H1 (cell line): ENCODE data around the gene SPATA32. TPM values are rescaled to one million over a fixed set of nuclear protein-coding genes. Genes with fewer than 3 reads are reported as not detected.

Experiments
- CTCF ChIA-PET: fragments of 300-600 bp; sonication (Branson Sonifier 250); formaldehyde crosslinking; loops from one replicate; lab custom pipeline; 2021; ENCODE audit not compliant: partially characterized antibody; lab: Charles Lee
- POLR2A ChIA-PET: fragments of 300-600 bp; sonication (Branson Sonifier 250); formaldehyde crosslinking; loops from one replicate; lab custom pipeline; 2021; ENCODE audit warnings: inconsistent platforms; ENCODE audit not compliant: partially characterized antibody; lab: Charles Lee
- DNase-seq, 2 experiments: peaks; one replicate each; pipeline versions ENCODE4 v3.0.0 to v3.0.0-alpha.2; 2010 to 2022; ENCODE audit warnings: low spot score in 2 of 2, low read depth in 1 of 2, mixed read lengths in 1 of 2
- FAIRE-seq: peaks from 2 replicates; lab custom pipeline; 2011; peaks lifted over from hg19 to GRCh38; lab: Jason Lieb, UNC
- H2AFZ ChIP-seq: 2 replicates; pipeline ENCODE4 v1.8.1; 2012; ENCODE audit warnings: low read length, inconsistent platforms
- H2AK5ac ChIP-seq: 2 replicates; pipeline ENCODE4 v1.6.1; 2013; ENCODE audit warnings: low read depth, low read length
- H2BK120ac ChIP-seq: replicated peaks from 2 replicates; pipeline ENCODE3; 2013; ENCODE audit warnings: low read depth, low read length, inconsistent platforms
- H2BK12ac ChIP-seq: 2 replicates; pipeline ENCODE4 v1.6.1; 2013; ENCODE audit warnings: low read depth, low read length
- H2BK15ac ChIP-seq: 2 replicates; pipeline ENCODE4 v1.6.1; 2013; ENCODE audit warnings: low read length
- H2BK20ac ChIP-seq: 2 replicates; pipeline ENCODE4 v1.6.1; 2013; ENCODE audit warnings: low read length
- H2BK5ac ChIP-seq: 2 replicates; pipeline ENCODE4 v1.6.1; 2013; ENCODE audit warnings: low read depth, low read length
- H3K14ac ChIP-seq: 2 replicates; pipeline ENCODE4 v1.6.1; 2013; ENCODE audit warnings: inconsistent platforms; ENCODE audit not compliant: insufficient read length
- H3K18ac ChIP-seq: 2 replicates; pipeline ENCODE4 v1.6.1; 2013; ENCODE audit warnings: low read length; ENCODE audit errors: extremely low read depth
- H3K23ac ChIP-seq: 2 replicates; pipeline ENCODE4 v1.6.1; 2013; ENCODE audit warnings: inconsistent platforms; ENCODE audit not compliant: insufficient read length
- H3K23me2 ChIP-seq: 2 replicates; pipeline ENCODE4 v1.6.1; 2013; ENCODE audit warnings: low read depth, low read length
- H3K27ac ChIP-seq: 2 replicates; pipeline ENCODE4 v1.6.1; 2011; ENCODE audit warnings: low read depth, low read length, inconsistent platforms
- H3K27me3 ChIP-seq, 4 experiments: replicated peaks in 1 of 4; 1 replicate in 1 of 4; 2 replicates in 3 of 4; pipeline versions ENCODE4 v1.6.1 to v1.8.1; 2011 to 2013; ENCODE audit warnings: low read length in 3 of 4, mild to moderate bottlenecking in 3 of 4, inconsistent platforms in 2 of 4, mixed read lengths in 2 of 4, moderate library complexity in 1 of 4; ENCODE audit not compliant: control insufficient read depth in 3 of 4, insufficient read depth in 3 of 4; ENCODE audit errors: extremely low read depth in 1 of 4
- H3K36me3 ChIP-seq, 4 experiments: 2 replicates each; pipeline versions ENCODE4 v1.6.1 to v1.8.1; 2011 to 2013; ENCODE audit warnings: mild to moderate bottlenecking in 4 of 4, low read length in 3 of 4, moderate library complexity in 2 of 4, control low read depth in 1 of 4, inconsistent platforms in 1 of 4; ENCODE audit not compliant: insufficient read depth in 4 of 4, control insufficient read depth in 2 of 4
- H3K4ac ChIP-seq: replicated peaks from 2 replicates; pipeline ENCODE3; 2013; ENCODE audit warnings: low read length, low read depth, mixed read lengths, inconsistent platforms; ENCODE audit not compliant: insufficient read length
- H3K4me1 ChIP-seq, 4 experiments: replicated peaks in 1 of 4; 1 replicate in 1 of 4; 2 replicates in 3 of 4; pipeline versions ENCODE4 v1.6.1 to v1.8.1; 2011 to 2013; ENCODE audit warnings: low read length in 3 of 4, inconsistent platforms in 2 of 4, mixed read lengths in 1 of 4; ENCODE audit not compliant: insufficient read depth in 4 of 4, control insufficient read depth in 3 of 4
- H3K4me2 ChIP-seq, 2 experiments: 2 replicates each; pipeline versions ENCODE4 v1.6.1 to v1.8.1; 2011 to 2013; ENCODE audit warnings: low read depth in 2 of 2, low read length in 2 of 2, control low read depth in 1 of 2, inconsistent platforms in 1 of 2, mild to moderate bottlenecking in 1 of 2; ENCODE audit not compliant: insufficient read depth in 1 of 2
- H3K4me3 ChIP-seq, 4 experiments: fragments of 200-600, 300-600 bp in 1 of 4; sonication (generic), shearing (Covaris generic), sonication (Bioruptor Twin) in 1 of 4; 2 replicates each; pipeline versions ENCODE4 v1.5.1 to v1.8.1; 2011 to 2016; ENCODE audit warnings: low read length in 4 of 4, low read depth in 3 of 4, control low read depth in 2 of 4, inconsistent platforms in 2 of 4, mild to moderate bottlenecking in 2 of 4, mixed read lengths in 1 of 4, moderate library complexity in 1 of 4; ENCODE audit not compliant: insufficient read depth in 2 of 4; ENCODE audit errors: extremely low read depth in 1 of 4
- H3K56ac ChIP-seq: replicated peaks from 2 replicates; pipeline ENCODE3; 2013; ENCODE audit warnings: low read depth, mild to moderate bottlenecking, mixed read lengths, low read length, inconsistent platforms; ENCODE audit not compliant: insufficient read length
- H3K79me1 ChIP-seq: 2 replicates; pipeline ENCODE4 v1.6.1; 2013; ENCODE audit warnings: low read depth, low read length, control low read depth
- H3K79me2 ChIP-seq, 2 experiments: 2 replicates each; pipeline versions ENCODE4 v1.6.1 to v1.8.1; 2012 to 2013; ENCODE audit warnings: low read length in 2 of 2, mild to moderate bottlenecking in 2 of 2, inconsistent platforms in 1 of 2; ENCODE audit not compliant: insufficient read depth in 2 of 2, control insufficient read depth in 1 of 2
- H3K9ac ChIP-seq, 4 experiments: replicated peaks in 1 of 4; 1 replicate in 1 of 4; 2 replicates in 3 of 4; pipeline versions ENCODE4 v1.6.1 to v1.8.1; 2011 to 2013; ENCODE audit warnings: low read depth in 3 of 4, low read length in 3 of 4, control low read depth in 2 of 4, mild to moderate bottlenecking in 2 of 4, moderate library complexity in 2 of 4, inconsistent platforms in 1 of 4; ENCODE audit errors: extremely low read depth in 1 of 4
- H3K9me3 ChIP-seq, 2 experiments: 2 replicates each; pipeline versions ENCODE4 v1.6.1 to v1.8.1; 2012 to 2013; ENCODE audit warnings: mild to moderate bottlenecking in 2 of 2, moderate library complexity in 2 of 2, control low read depth in 1 of 2, inconsistent platforms in 1 of 2, low read depth in 1 of 2, low read length in 1 of 2, mixed read lengths in 1 of 2; ENCODE audit not compliant: insufficient read depth in 2 of 2
- H4K20me1 ChIP-seq, 2 experiments: replicated peaks in 1 of 2; 2 replicates each; pipeline versions ENCODE3 to v1.8.1; 2011 to 2013; ENCODE audit warnings: inconsistent platforms in 2 of 2, low read length in 2 of 2, mild to moderate bottlenecking in 1 of 2; ENCODE audit not compliant: insufficient read depth in 2 of 2, control insufficient read depth in 1 of 2
- H4K5ac ChIP-seq: 2 replicates; pipeline ENCODE4 v1.6.1; 2013; ENCODE audit warnings: low read length, low read depth, mixed read lengths, inconsistent platforms; ENCODE audit not compliant: insufficient read length
- H4K8ac ChIP-seq: 2 replicates; pipeline ENCODE4 v1.8.0; 2013; ENCODE audit warnings: mild to moderate bottlenecking, moderate library complexity, low read length, inconsistent platforms; ENCODE audit not compliant: insufficient read depth; ENCODE audit errors: extremely low read depth
- H4K91ac ChIP-seq: replicated peaks from 2 replicates; pipeline ENCODE3; 2013; ENCODE audit warnings: low read length, mixed read lengths, inconsistent platforms; ENCODE audit not compliant: insufficient read length
- ASH2L ChIP-seq: fragments of 200-600, 300-600 bp; sonication (generic); IDR thresholded peaks from one replicate; pipeline ENCODE4 v1.7.1; 2017; ENCODE audit warnings: low read length
- CHD2 ChIP-seq: IDR thresholded peaks from 2 replicates; pipeline ENCODE4 v1.6.1; 2012; ENCODE audit warnings: low read length, improper control_type of control experiment
- FOSL1 ChIP-seq: IDR thresholded peaks from 2 replicates; pipeline ENCODE4 v1.6.1; 2011; ENCODE audit warnings: mild to moderate bottlenecking, low read depth, low read length, moderate library complexity; ENCODE audit not compliant: insufficient read depth
- KDM4A ChIP-seq: IDR thresholded peaks from one replicate; pipeline ENCODE4 v1.7.1; 2012; ENCODE audit warnings: low read depth, mild to moderate bottlenecking, moderate library complexity, low read length, inconsistent platforms; ENCODE audit not compliant: severe bottlenecking
- POLR2AphosphoS5 ChIP-seq: IDR thresholded peaks from 2 replicates; pipeline ENCODE4 v1.6.1; 2011; ENCODE audit warnings: low read depth, low read length
- SP4 ChIP-seq: IDR thresholded peaks from 2 replicates; pipeline ENCODE4 v1.6.1; 2012; ENCODE audit warnings: low read length, inconsistent platforms
- TEAD4 ChIP-seq: IDR thresholded peaks from 2 replicates; pipeline ENCODE4 v1.6.1; 2012; ENCODE audit warnings: low read depth, low read length, inconsistent platforms, mixed read lengths
- WGBS, 2 experiments: shearing (Covaris generic) in 1 of 2; methylation state at CpG; one replicate each; pipeline versions ENCODE4 v1.1.6 to v1.1.7; 2013 to 2015; ENCODE audit warnings: low lambda C conversion rate in 2 of 2, mixed read lengths in 2 of 2, inconsistent platforms in 1 of 2, low coverage in 1 of 2, missing lambda C conversion rate in 1 of 2; ENCODE audit not compliant: insufficient replicate concordance in 2 of 2, insufficient coverage in 1 of 2, insufficient read length in 1 of 2; ENCODE audit errors: extremely low coverage in 1 of 2, missing lambda C conversion rate in 1 of 2; 5-methylcytosine and 5-hydroxymethylcytosine counted together
- polyA plus RNA-seq, 7 experiments: library from polyadenylated mRNA; depleted of rRNA in 3 of 7; stranded (reverse) in 5 of 7; unstranded in 2 of 7; fragments of >200 nt in 5 of 7; fragments of 200-250 nt in 2 of 7; gene quantifications; 1 replicate in 5 of 7; 2 replicates in 1 of 7; 4 replicates in 1 of 7; pipeline versions ENCODE4 v1.2.1 to v1.2.3, GENCODE V29; 2011 to 2013; ENCODE audit warnings: missing spikeins in 2 of 7, mixed read lengths in 2 of 7
- total RNA-seq: library from RNA; stranded (reverse); fragmentation: NEBNext Ultra II Directional; extraction: Animal tissue kit (Norgen Biotek cat#: 25700); gene quantifications from 2 replicates; pipeline ENCODE4 v1.2.1, GENCODE V29; 2021

The SPATA32 gene
- total and polyA plus RNA-seq, 2 of the 8 experiments (the other 6 are each of a cell fraction or from before 2014, with no cell fraction given), result 0.24 TPM; not detected in 1

GRCh38 chr17:45230410-45230786, 31.5 kb downstream of the SPATA32 start:
- Histone ChIP-seq H3K18ac (no peak overlapping the region), H4K20me1 (peaks cover 0 to 3% of the 10 kb centered on the region in 2 experiments)
- no peak for FAIRE-seq
- 89% methylated on average over 4 of the region's 4 CpGs; no CpG with 5 or more reads in 1 of the 2 experiments for WGBS, 2 experiments
- TF ChIP-seq ASH2L (no peak), FOSL1 (no peak), TEAD4 (no peak), POLR2AphosphoS5 (no peak), KDM4A (no peak), CHD2 (no peak), SP4 (no peak)
- TF ChIP-seq, all 59 proteins: peak for 0
- no peak overlapping the region for H2BK20ac ChIP-seq
- no peaks in the 10 kb centered on the region for H3K36me3 ChIP-seq
- no peak overlapping the region for H3K4me2 ChIP-seq
- H4K5ac ChIP-seq, result no peak overlapping the region
- no peak overlapping the region for H3K14ac ChIP-seq
- no peaks in the 10 kb centered on the region for H3K79me2 ChIP-seq
- no peak overlapping the region for H2AK5ac ChIP-seq
- H3K4me1 ChIP-seq, result peaks cover 5 to 29% (median 16%) of the 10 kb centered on the region in 4 experiments
- no peak overlapping the region for H3K23ac ChIP-seq
- no peak overlapping the region for H2AFZ ChIP-seq
- no peak overlapping the region for H3K4ac ChIP-seq
- H2BK5ac ChIP-seq, result no peak overlapping the region
- no peak overlapping the region for H3K27ac ChIP-seq
- CTCF ChIA-PET, result interaction anchor here (0.7 to 22.1 kb wide), 20 partner anchors 8 to 206 kb away, joined by 3 to 362 read pairs (median 5); partner anchors contain the start of genes ACBD4 and FMNL1
- H3K27me3 ChIP-seq, result peaks cover 0 to 5% (median under 1%) of the 10 kb centered on the region in 4 experiments; a peak in 2 of 7 replicates
- no peak overlapping the region for H3K4me3 ChIP-seq
- H2BK120ac ChIP-seq, result no peak overlapping the region
- H2BK12ac ChIP-seq, result peak overlapping the region; percentile 68; the same call in 1 of the 2 replicates
- no peaks in the 10 kb centered on the region for H3K23me2 ChIP-seq
- peak overlapping the region; percentile 72; the same call in 1 of the 2 replicates for H2BK15ac ChIP-seq
- no peaks in the 10 kb centered on the region for H3K9me3 ChIP-seq
- H3K56ac ChIP-seq, result no peak overlapping the region
- no peak overlapping the region for H3K9ac ChIP-seq
- H3K79me1 ChIP-seq, result no peaks in the 10 kb centered on the region
- POLR2A ChIA-PET, result interaction anchor here (0.7 to 2.8 kb wide), 6 partner anchors 11 to 201 kb away, joined by 3 to 18 read pairs (median 8); partner anchors contain the start of gene HEXIM1
- no peak overlapping the region for H4K91ac ChIP-seq
- DNase-seq, result no peak
- H4K8ac ChIP-seq, result no peak overlapping the region
